Measurements from ENCODE around the gene ADAMTS6. TPM values are rescaled to one million over a fixed set of nuclear protein-coding genes. Genes with fewer than 3 reads are reported as not detected.

ADAMTS6 gene
- total and polyA plus RNA-seq, 2 of the 13 experiments (the other 11 are each of a cell fraction or from before 2014, with no cell fraction given), result 3.1 to 8.2 TPM

GRCh38 chr5:65191554-65192135 is 290.1 kb downstream of the ADAMTS6 start:
- in situ Hi-C loops (cut with HindIII; ENCODE audit: extremely low pct_ligation_motif_present, low pct_unique_long_range_greater_than_20kb), result no loop called here
- no peak for ATAC-seq
- H3K36me3 ChIP-seq (replicated peaks in 1 of 2; ENCODE audit: control insufficient read depth in 1 of 2, insufficient read depth in 2 of 2, low read length in 2 of 2), result no peaks in the 10 kb centered on the region
- no peaks in the 10 kb centered on the region for H3K27me3 ChIP-seq (ENCODE audit: control insufficient read depth in 1 of 2, insufficient read depth in 2 of 2, low read length in 2 of 2)
- H3K27ac ChIP-seq (ENCODE audit: extremely low read length, insufficient read depth, low read length), result no peak overlapping the region
- no peaks in the 10 kb centered on the region for H3K4me1 ChIP-seq (ENCODE audit: insufficient read depth, low read length)
- no peak overlapping the region for H2AFZ ChIP-seq (ENCODE audit: low read length)
- H3K9ac ChIP-seq (ENCODE audit: insufficient read depth, low read depth, low read length), result no peak overlapping the region
- no peak for DNase-seq (ENCODE audit: low spot score)
- H3K4me2 ChIP-seq (ENCODE audit: low read depth, low read length), result no peak overlapping the region
- POLR2A ChIA-PET, result no interaction called here
- FAIRE-seq, result no peak
- H3K9me3 ChIP-seq (ENCODE audit: low read length), result no peaks in the 10 kb centered on the region
- intact Hi-C loops (cut with micrococcal nuclease; ENCODE audit: unreplicated experiment), result no loop called here
- BruUV-seq (replicated peaks), result no TSS peak
- H3K79me2 ChIP-seq (ENCODE audit: insufficient read depth, low read length), result no peaks in the 10 kb centered on the region
- no peak for TF ChIP-seq KDM1A (CRISPR knock-in tag; IDR thresholded peaks at IDR 0.05)
- TF ChIP-seq CEBPB (IDR thresholded peaks at IDR 0.05; ENCODE audit: borderline replicate concordance, low read depth, low read length), result no peak
- no peak for TF ChIP-seq ZBTB26 (CRISPR knock-in tag; IDR thresholded peaks at IDR 0.05; ENCODE audit: borderline replicate concordance)
- TF ChIP-seq NR2F6 (IDR thresholded peaks at IDR 0.05), result no peak
- TF ChIP-seq NR2F6 (CRISPR knock-in tag; IDR thresholded peaks at IDR 0.05), result no peak
- no peak for TF ChIP-seq TAF1 (CRISPR knock-in tag; IDR thresholded peaks at IDR 0.05)
- no peak for TF ChIP-seq HES4 (CRISPR knock-in tag; IDR thresholded peaks at IDR 0.05; ENCODE audit: borderline replicate concordance)
- TF ChIP-seq ZNF691 (CRISPR knock-in tag; IDR thresholded peaks at IDR 0.05; ENCODE audit: borderline replicate concordance, low read depth), result no peak
- TF ChIP-seq ZNF616 (CRISPR knock-in tag; IDR thresholded peaks at IDR 0.05; ENCODE audit: low read depth), result no peak
- TF ChIP-seq ZNF546 (CRISPR knock-in tag; conservative IDR thresholded peaks at IDR 0.05), result no peak
- no peak for TF ChIP-seq ZNF331 (CRISPR knock-in tag; IDR thresholded peaks at IDR 0.05)
- no peak for TF ChIP-seq PPARG (CRISPR knock-in tag; conservative IDR thresholded peaks at IDR 0.05)
- H3K4me3 ChIP-seq (replicated peaks in 1 of 3; ENCODE audit: insufficient read depth in 1 of 3, low read depth in 2 of 3, low read length in 3 of 3), result no peak overlapping the region
- no peaks in the 10 kb centered on the region for H4K20me1 ChIP-seq (ENCODE audit: insufficient read depth, low read length)
- CTCF ChIA-PET (ENCODE audit: low intra/inter-chr PET ratio, low total read pairs), result no interaction called here
